Lower leg skin (tissue), 3 donors: Measurements from ENCODE around the gene BICC1.

Experiments used
- POLR2A ChIP-seq, 2 donors: fragments of 450-650 bp; IDR thresholded peaks; one replicate each; pipeline ENCODE4 v1.6.1; 2016 to 2017; ENCODE audit warnings: antibody characterized with exemption in 2 of 2, mild to moderate bottlenecking in 1 of 2, moderate library complexity in 1 of 2
- TF ChIP-seq, protein P1 (sequence below), 3 donors: fragments of 450-650 bp; IDR thresholded peaks; one replicate each; pipeline ENCODE4 v1.5.1; 2016; ENCODE audit warnings: antibody characterized with exemption in 3 of 3, mild to moderate bottlenecking in 3 of 3, moderate library complexity in 2 of 3

GRCh38 chr10:58782876-58783851 lies 270.5 kb downstream of the BICC1 start:
- TF ChIP-seq, protein P1, sequence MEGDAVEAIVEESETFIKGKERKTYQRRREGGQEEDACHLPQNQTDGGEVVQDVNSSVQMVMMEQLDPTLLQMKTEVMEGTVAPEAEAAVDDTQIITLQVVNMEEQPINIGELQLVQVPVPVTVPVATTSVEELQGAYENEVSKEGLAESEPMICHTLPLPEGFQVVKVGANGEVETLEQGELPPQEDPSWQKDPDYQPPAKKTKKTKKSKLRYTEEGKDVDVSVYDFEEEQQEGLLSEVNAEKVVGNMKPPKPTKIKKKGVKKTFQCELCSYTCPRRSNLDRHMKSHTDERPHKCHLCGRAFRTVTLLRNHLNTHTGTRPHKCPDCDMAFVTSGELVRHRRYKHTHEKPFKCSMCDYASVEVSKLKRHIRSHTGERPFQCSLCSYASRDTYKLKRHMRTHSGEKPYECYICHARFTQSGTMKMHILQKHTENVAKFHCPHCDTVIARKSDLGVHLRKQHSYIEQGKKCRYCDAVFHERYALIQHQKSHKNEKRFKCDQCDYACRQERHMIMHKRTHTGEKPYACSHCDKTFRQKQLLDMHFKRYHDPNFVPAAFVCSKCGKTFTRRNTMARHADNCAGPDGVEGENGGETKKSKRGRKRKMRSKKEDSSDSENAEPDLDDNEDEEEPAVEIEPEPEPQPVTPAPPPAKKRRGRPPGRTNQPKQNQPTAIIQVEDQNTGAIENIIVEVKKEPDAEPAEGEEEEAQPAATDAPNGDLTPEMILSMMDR (IDR thresholded peaks at IDR 0.05): no peak
- no peak for TF ChIP-seq POLR2A (IDR thresholded peaks at IDR 0.05)
